Activated CD4-positive, alpha-beta memory T cell treated with anti-CD3 and anti-CD28 coated beads, Interleukin-2, amount 10 ng/mL, durations not matched to agents 7 days and 5 days (primary cell): ENCODE results near the gene PCSK6. TPM values are rescaled to one million over a fixed set of nuclear protein-coding genes. Genes with fewer than 3 reads are reported as not detected.
"Not testable (repeated sequence)": the region's sequence is repeated elsewhere in the genome, so short reads cannot be mapped to it uniquely, and the experiment has no call there.

Source experiments
- CTCF ChIA-PET: fragments of 350-600 bp; sonication (Branson Sonifier 250); formaldehyde crosslinking; loops from one replicate; lab custom pipeline; 2021; ENCODE audit warnings: antibody characterized with exemption, inconsistent platforms; lab: Charles Lee
- POLR2A ChIA-PET: fragments of 350-600 bp; sonication (Branson Sonifier 250); formaldehyde crosslinking; loops from one replicate; lab custom pipeline; 2021; ENCODE audit warnings: antibody characterized with exemption; lab: Charles Lee
- DNase-seq: peaks from one replicate; pipeline ENCODE4 v3.0.0-alpha.2; 2020
- H3K27ac Mint-ChIP-seq: one replicate; pipeline ENCODE4 v1.8.0; 2021; ENCODE audit warnings: mild to moderate bottlenecking, mixed read lengths
- H3K27me3 Mint-ChIP-seq: one replicate; pipeline ENCODE4 v1.8.0; 2021; ENCODE audit warnings: mixed read lengths
- H3K36me3 Mint-ChIP-seq: one replicate; pipeline ENCODE4 v1.8.0; 2021; ENCODE audit warnings: low read depth, mixed read lengths
- H3K4me1 Mint-ChIP-seq: one replicate; pipeline ENCODE4 v1.8.0; 2021; ENCODE audit warnings: mixed read lengths
- H3K4me3 Mint-ChIP-seq: one replicate; pipeline ENCODE4 v1.8.0; 2021; ENCODE audit warnings: mild to moderate bottlenecking, mixed read lengths
- H3K9me3 Mint-ChIP-seq: one replicate; pipeline ENCODE4 v1.8.0; 2021; ENCODE audit warnings: mixed read lengths
- total RNA-seq, 2 experiments: library from RNA; stranded (reverse); gene quantifications; one replicate each; pipeline ENCODE4 v1.2.3, GENCODE V29; 2021

PCSK6 gene
- total RNA-seq, 2 experiments from 2014 or later = 0.53 to 0.58 TPM

- Mint-ChIP-seq H3K4me1 (no peaks in the 10 kb centered on the region), H3K9me3 (no peaks in the 10 kb centered on the region), H3K4me3 (no peak overlapping the region), H3K27me3 (peaks cover 4% of the 10 kb centered on the region), H3K36me3 (no peaks in the 10 kb centered on the region), H3K27ac (no peak overlapping the region)
- DNase-seq = no peak
- ChIA-PET CTCF (no interaction called here), POLR2A (no interaction called here)
Observed at GRCh38 chr15:101378879-101379278, 110.6 kb downstream of the PCSK6 start.

- ChIA-PET CTCF (interaction anchor here (0.7 kb wide), 1 partner anchor 189 kb away, joined by 3 read pairs; no protein-coding TSS in a partner anchor), POLR2A (no interaction called here)
- H3K27me3 Mint-ChIP-seq = peaks cover 7% of the 10 kb centered on the region
Observed at GRCh38 chr15:101378171-101378755, 111.2 kb downstream of the PCSK6 start.

GRCh38 chr15:101376615-101377395, 112.7 kb downstream of the PCSK6 start:
- H3K27ac Mint-ChIP-seq = no peak overlapping the region
- no peak for DNase-seq
- CTCF ChIA-PET = no interaction called here
- H3K4me1 Mint-ChIP-seq = no peaks in the 10 kb centered on the region
- no peak overlapping the region for H3K4me3 Mint-ChIP-seq
- H3K9me3 Mint-ChIP-seq = no peaks in the 10 kb centered on the region
- H3K36me3 Mint-ChIP-seq = no peaks in the 10 kb centered on the region
- POLR2A ChIA-PET = no interaction called here
- H3K27me3 Mint-ChIP-seq = peaks cover 16% of the 10 kb centered on the region

More at GRCh38 chr15:101378171-101378755, 111.2 kb downstream of the PCSK6 start:
- no peaks in the 10 kb centered on the region for H3K36me3 Mint-ChIP-seq
- no peaks in the 10 kb centered on the region for H3K4me1 Mint-ChIP-seq
- no peak overlapping the region for H3K4me3 Mint-ChIP-seq
- no peaks in the 10 kb centered on the region for H3K9me3 Mint-ChIP-seq
- no peak overlapping the region for H3K27ac Mint-ChIP-seq
- no peak for DNase-seq

- H3K4me3 Mint-ChIP-seq, H3K4me1 Mint-ChIP-seq, H3K9me3 Mint-ChIP-seq, H3K27ac Mint-ChIP-seq, H3K36me3 Mint-ChIP-seq, POLR2A ChIA-PET, CTCF ChIA-PET, DNase-seq: not testable (repeated sequence)
- peaks cover 16% of the 10 kb centered on the region for H3K27me3 Mint-ChIP-seq
Observed at GRCh38 chr15:101375006-101375405, 114.5 kb downstream of the PCSK6 start.

GRCh38 chr15:101374326-101374725, 115.2 kb downstream of the PCSK6 start:
- no peaks in the 10 kb centered on the region for H3K9me3 Mint-ChIP-seq
- DNase-seq = no peak
- no peaks in the 10 kb centered on the region for H3K36me3 Mint-ChIP-seq
- H3K27me3 Mint-ChIP-seq = peaks cover 15% of the 10 kb centered on the region
- no peaks in the 10 kb centered on the region for H3K4me1 Mint-ChIP-seq
- no peak overlapping the region for H3K4me3 Mint-ChIP-seq
- CTCF ChIA-PET = no interaction called here
- POLR2A ChIA-PET = no interaction called here
- no peak overlapping the region for H3K27ac Mint-ChIP-seq

- H3K4me3 Mint-ChIP-seq = no peak overlapping the region
- H3K27me3 Mint-ChIP-seq = peaks cover 14% of the 10 kb centered on the region
- H3K36me3 Mint-ChIP-seq = no peaks in the 10 kb centered on the region
- H3K27ac Mint-ChIP-seq = no peak overlapping the region
- no peaks in the 10 kb centered on the region for H3K9me3 Mint-ChIP-seq
- POLR2A ChIA-PET = no interaction called here
- H3K4me1 Mint-ChIP-seq = no peaks in the 10 kb centered on the region
- DNase-seq = no peak
- CTCF ChIA-PET = no interaction called here
Observed at GRCh38 chr15:101373577-101373976, 115.9 kb downstream of the PCSK6 start.

- Mint-ChIP-seq H3K9me3 (no peaks in the 10 kb centered on the region), H3K4me3 (no peak overlapping the region), H3K36me3 (no peaks in the 10 kb centered on the region), H3K27ac (no peak overlapping the region), H3K27me3 (peaks cover 14% of the 10 kb centered on the region), H3K4me1 (no peaks in the 10 kb centered on the region)
- no peak for DNase-seq
- POLR2A ChIA-PET = no interaction called here
- CTCF ChIA-PET = no interaction called here
Observed at GRCh38 chr15:101372960-101373525, 116.5 kb downstream of the PCSK6 start.

GRCh38 chr15:101372149-101372577, 117.3 kb downstream of the PCSK6 start:
- Mint-ChIP-seq H3K4me3 (no peak overlapping the region), H3K27ac (no peak overlapping the region), H3K9me3 (no peaks in the 10 kb centered on the region), H3K4me1 (no peaks in the 10 kb centered on the region), H3K36me3 (no peaks in the 10 kb centered on the region), H3K27me3 (peaks cover 14% of the 10 kb centered on the region)
- ChIA-PET POLR2A (no interaction called here), CTCF (no interaction called here)
- DNase-seq = no peak

- H3K27me3 Mint-ChIP-seq = peaks cover 14% of the 10 kb centered on the region
- ChIA-PET POLR2A (no interaction called here), CTCF (interaction anchor here (0.6 kb wide), 1 partner anchor 69 kb away, joined by 3 read pairs; no protein-coding TSS in a partner anchor)
- H3K4me1 Mint-ChIP-seq = no peaks in the 10 kb centered on the region
- H3K9me3 Mint-ChIP-seq = no peaks in the 10 kb centered on the region
- no peaks in the 10 kb centered on the region for H3K36me3 Mint-ChIP-seq
- DNase-seq = no peak
- H3K4me3 Mint-ChIP-seq = no peak overlapping the region
- no peak overlapping the region for H3K27ac Mint-ChIP-seq
Observed at GRCh38 chr15:101371519-101371918, 118.0 kb downstream of the PCSK6 start.

GRCh38 chr15:101371081-101371480, 118.4 kb downstream of the PCSK6 start:
- POLR2A ChIA-PET = no interaction called here
- Mint-ChIP-seq H3K4me3 (no peak overlapping the region), H3K27me3 (peaks cover 14% of the 10 kb centered on the region), H3K36me3 (no peaks in the 10 kb centered on the region), H3K27ac (no peak overlapping the region), H3K9me3 (no peaks in the 10 kb centered on the region), H3K4me1 (no peaks in the 10 kb centered on the region)
- DNase-seq = no peak
- CTCF ChIA-PET = interaction anchor here (0.6 kb wide), 1 partner anchor 69 kb away, joined by 3 read pairs; no protein-coding TSS in a partner anchor

GRCh38 chr15:101370330-101371024, 119.0 kb downstream of the PCSK6 start:
- Mint-ChIP-seq H3K27me3 (peaks cover 16% of the 10 kb centered on the region), H3K27ac (no peak overlapping the region), H3K4me3 (no peak overlapping the region), H3K4me1 (no peaks in the 10 kb centered on the region), H3K9me3 (no peaks in the 10 kb centered on the region), H3K36me3 (no peaks in the 10 kb centered on the region)
- ChIA-PET POLR2A (no interaction called here), CTCF (no interaction called here)
- DNase-seq = no peak

GRCh38 chr15:101369676-101370075, 119.8 kb downstream of the PCSK6 start:
- H3K4me3 Mint-ChIP-seq = no peak overlapping the region
- H3K36me3 Mint-ChIP-seq = no peaks in the 10 kb centered on the region
- H3K27me3 Mint-ChIP-seq = peaks cover 19% of the 10 kb centered on the region
- H3K9me3 Mint-ChIP-seq = no peaks in the 10 kb centered on the region
- H3K4me1 Mint-ChIP-seq = no peaks in the 10 kb centered on the region
- no peak for DNase-seq
- no peak overlapping the region for H3K27ac Mint-ChIP-seq
- CTCF ChIA-PET = no interaction called here
- POLR2A ChIA-PET = no interaction called here
